Upper lobe of left lung (tissue), 4 donors: ENCODE results near the gene AP5M1.

ENCODE experiments used
- EP300 ChIP-seq, 4 donors: sonication (generic); formaldehyde crosslinking; IDR thresholded peaks; one replicate each; pipeline ENCODE4 v1.5.1; 2017; ENCODE audit warnings: antibody characterized with exemption in 4 of 4, control low read depth in 2 of 4
- POLR2A ChIP-seq, 4 donors: fragments of 450-650 bp; IDR thresholded peaks; one replicate each; pipeline ENCODE4 v1.5.1; 2016 to 2017; ENCODE audit warnings: antibody characterized with exemption in 4 of 4, mild to moderate bottlenecking in 2 of 4
- TF ChIP-seq, protein P1 (sequence below), 6 experiments: fragments of 450-650 bp in 4 of 6; fragments of 200-600 bp in 2 of 6; sonication (generic) in 2 of 6; IDR thresholded peaks; one replicate each; pipeline ENCODE4 v1.5.1; 2016 to 2019; ENCODE audit warnings: antibody characterized with exemption in 6 of 6

- TF ChIP-seq, protein P1, sequence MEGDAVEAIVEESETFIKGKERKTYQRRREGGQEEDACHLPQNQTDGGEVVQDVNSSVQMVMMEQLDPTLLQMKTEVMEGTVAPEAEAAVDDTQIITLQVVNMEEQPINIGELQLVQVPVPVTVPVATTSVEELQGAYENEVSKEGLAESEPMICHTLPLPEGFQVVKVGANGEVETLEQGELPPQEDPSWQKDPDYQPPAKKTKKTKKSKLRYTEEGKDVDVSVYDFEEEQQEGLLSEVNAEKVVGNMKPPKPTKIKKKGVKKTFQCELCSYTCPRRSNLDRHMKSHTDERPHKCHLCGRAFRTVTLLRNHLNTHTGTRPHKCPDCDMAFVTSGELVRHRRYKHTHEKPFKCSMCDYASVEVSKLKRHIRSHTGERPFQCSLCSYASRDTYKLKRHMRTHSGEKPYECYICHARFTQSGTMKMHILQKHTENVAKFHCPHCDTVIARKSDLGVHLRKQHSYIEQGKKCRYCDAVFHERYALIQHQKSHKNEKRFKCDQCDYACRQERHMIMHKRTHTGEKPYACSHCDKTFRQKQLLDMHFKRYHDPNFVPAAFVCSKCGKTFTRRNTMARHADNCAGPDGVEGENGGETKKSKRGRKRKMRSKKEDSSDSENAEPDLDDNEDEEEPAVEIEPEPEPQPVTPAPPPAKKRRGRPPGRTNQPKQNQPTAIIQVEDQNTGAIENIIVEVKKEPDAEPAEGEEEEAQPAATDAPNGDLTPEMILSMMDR (IDR thresholded peaks at IDR 0.05), result no peak
- TF ChIP-seq EP300 (IDR thresholded peaks at IDR 0.05) (no peak), POLR2A (IDR thresholded peaks at IDR 0.05) (no peak)
These were observed 34.1 kb downstream of the AP5M1 start for GRCh38 chr14:57302883-57303282.
